Mucosa of rectum (tissue), 2 donors: Measurements from ENCODE around the gene ZNF26.

Experiments used
- H3K27ac ChIP-seq, 2 donors: one replicate each; pipeline ENCODE4 v1.7.0; 2013; ENCODE audit warnings: inconsistent platforms in 2 of 2, low read depth in 2 of 2, low read length in 2 of 2
- H3K27me3 ChIP-seq, 2 donors: one replicate each; pipeline ENCODE4 v1.7.0; 2013; ENCODE audit warnings: low read length in 2 of 2; ENCODE audit not compliant: control insufficient read depth in 2 of 2, insufficient read depth in 2 of 2
- H3K36me3 ChIP-seq, 2 donors: one replicate each; pipeline ENCODE4 v1.7.0; 2013; ENCODE audit warnings: low read length in 2 of 2; ENCODE audit not compliant: control insufficient read depth in 2 of 2, insufficient read depth in 2 of 2
- H3K4me1 ChIP-seq, 2 donors: one replicate each; pipeline ENCODE4 v1.7.0; 2013; ENCODE audit warnings: low read length in 2 of 2, mild to moderate bottlenecking in 1 of 2; ENCODE audit not compliant: control insufficient read depth in 2 of 2, insufficient read depth in 2 of 2
- H3K4me3 ChIP-seq, 2 donors: one replicate each; pipeline ENCODE4 v1.7.0; 2013; ENCODE audit warnings: low read length in 2 of 2
- H3K9ac ChIP-seq, 2 donors: one replicate each; pipeline ENCODE4 v1.7.0; 2013; ENCODE audit warnings: low read length in 2 of 2, low read depth in 1 of 2, mild to moderate bottlenecking in 1 of 2
- H3K9me3 ChIP-seq, 2 donors: one replicate each; pipeline ENCODE4 v1.7.0; 2013; ENCODE audit warnings: low read length in 2 of 2; ENCODE audit not compliant: control insufficient read depth in 2 of 2
- donor health status: healthy.
- donor health status: Normal muscosa, but diverticular disease.

The ZNF26 gene

DNA sequence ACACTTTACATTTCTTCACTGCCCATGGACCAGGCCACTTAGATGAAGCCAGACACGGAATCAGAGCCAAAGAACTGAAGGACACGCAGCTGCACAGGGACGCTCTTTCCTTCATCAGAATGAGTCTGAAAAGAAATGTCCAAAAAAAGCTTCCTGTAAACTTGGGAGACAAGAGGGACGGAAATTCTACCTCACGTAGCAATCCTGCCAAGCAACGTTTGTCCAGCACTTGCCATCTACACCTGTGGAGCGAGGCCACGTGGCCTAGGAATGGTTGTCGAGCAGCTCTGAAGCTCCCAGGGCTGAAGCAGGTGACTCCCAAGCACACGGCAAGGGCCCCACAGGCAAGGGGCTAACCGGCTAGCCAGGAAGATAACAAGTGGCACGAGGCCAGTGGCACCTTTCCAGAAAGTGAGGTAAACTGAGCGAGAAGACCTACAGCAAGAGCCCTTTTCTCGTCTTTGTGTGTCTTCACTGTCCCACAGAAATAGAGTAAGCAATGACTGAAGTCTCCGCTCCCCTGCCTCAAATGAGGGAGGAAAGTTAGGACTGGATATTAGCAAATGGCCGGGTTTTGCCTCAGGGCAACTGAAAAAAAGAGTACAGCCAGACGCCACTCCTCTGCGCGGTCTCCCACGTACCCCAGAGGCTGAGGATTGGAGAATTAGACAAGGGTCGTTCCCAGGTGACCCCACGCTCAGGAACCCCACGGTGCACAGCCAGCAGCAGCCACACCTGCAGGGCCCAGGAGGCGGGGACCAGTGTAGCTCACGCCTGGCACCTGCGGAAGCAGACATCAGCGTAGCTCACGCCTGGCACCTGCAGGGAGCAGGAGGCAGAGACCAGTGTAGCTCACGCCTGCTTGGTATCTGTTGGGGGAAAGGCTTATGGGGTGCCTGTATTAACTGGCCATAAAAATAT lies 37.8 kb upstream of the ZNF26 start:
- Histone ChIP-seq H3K9me3 (peaks cover 47 to 64% of the 10 kb centered on the region in 2 donors), H3K36me3 (peaks cover 56 to 60% of the 10 kb centered on the region in 2 donors), H3K27me3 (no peaks in the 10 kb centered on the region), H3K4me1 (no peaks in the 10 kb centered on the region), H3K4me3 (no peak overlapping the region), H3K27ac (no peak overlapping the region), H3K9ac (no peak overlapping the region)

DNA sequence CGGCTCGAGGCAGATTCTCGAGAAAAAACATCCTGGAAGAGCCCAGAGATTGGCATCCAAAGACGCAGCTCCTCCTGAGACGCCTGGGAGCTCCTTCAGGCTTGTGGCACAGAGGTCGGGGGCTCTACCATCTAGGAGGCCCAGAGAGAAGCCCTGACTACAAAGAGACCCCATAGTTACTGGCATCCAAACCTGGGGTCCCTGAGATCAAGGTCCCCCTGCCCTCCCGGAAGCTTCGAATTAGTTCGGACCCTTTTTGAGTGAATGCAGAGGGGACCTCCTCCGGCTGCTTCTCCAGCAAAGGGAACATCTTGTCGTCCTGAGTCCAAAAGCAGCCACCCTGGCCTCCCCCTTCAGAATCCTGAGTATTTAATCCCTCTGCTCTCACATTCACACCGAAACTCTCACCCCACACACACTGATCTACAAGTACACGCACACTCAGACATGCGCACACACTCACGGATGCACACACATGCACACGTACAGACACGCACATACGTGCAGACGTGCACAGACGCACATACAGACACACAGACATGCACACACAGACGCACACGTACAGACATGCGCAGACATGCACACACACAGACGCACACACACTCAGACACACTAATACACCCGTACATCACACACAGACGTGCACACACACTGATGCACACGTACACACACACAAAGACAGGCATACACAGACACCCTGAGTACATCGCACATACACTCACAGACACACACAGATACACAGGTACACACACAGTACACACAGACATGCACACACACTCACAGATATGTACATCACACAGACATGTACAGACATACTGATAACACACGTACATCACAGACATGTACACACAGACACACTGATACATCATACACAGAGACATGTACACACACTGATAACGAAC lies 36.0 kb upstream of the ZNF26 start:
- Histone ChIP-seq H3K27ac (no peak overlapping the region), H3K27me3 (no peaks in the 10 kb centered on the region), H3K9ac (no peak overlapping the region), H3K4me3 (peak overlapping the region; percentile 20 to 21), H3K9me3 (peaks cover 41 to 55% of the 10 kb centered on the region in 2 donors), H3K4me1 (peaks cover 3 to 6% of the 10 kb centered on the region in 2 donors), H3K36me3 (peaks cover 39 to 43% of the 10 kb centered on the region in 2 donors)

DNA sequence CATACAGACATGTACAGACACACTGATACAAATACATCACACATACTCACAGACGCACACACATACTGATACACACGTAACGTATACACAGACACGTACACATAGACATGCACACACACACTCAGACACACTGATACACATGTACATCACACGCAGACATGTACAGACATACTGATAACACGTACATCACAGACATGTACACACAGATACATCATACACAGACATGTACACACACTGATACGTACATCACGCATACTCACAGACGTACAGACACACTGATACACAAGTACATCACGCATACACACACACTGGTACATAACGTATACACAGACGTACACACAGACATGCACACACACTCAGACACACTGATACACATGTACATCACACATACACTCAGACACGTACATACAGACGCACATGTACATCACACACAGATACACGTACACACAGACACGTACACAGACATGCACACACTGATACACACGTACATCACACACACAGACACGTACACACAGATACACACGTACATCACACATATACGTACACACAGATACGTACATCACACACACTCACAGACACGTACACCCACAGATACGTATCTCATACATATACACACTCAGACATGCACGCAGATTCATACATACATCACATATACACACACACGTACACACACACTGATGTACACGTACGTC lies 35.2 kb upstream of the ZNF26 start:
- Histone ChIP-seq H3K9me3 (peaks cover 40 to 49% of the 10 kb centered on the region in 2 donors), H3K4me3 (peak overlapping the region in 1 of 2 donors; percentile 12), H3K9ac (no peak overlapping the region), H3K36me3 (peaks cover 32 to 36% of the 10 kb centered on the region in 2 donors), H3K27me3 (no peaks in the 10 kb centered on the region), H3K27ac (no peak overlapping the region), H3K4me1 (peaks cover 4 to 10% of the 10 kb centered on the region in 2 donors)

DNA sequence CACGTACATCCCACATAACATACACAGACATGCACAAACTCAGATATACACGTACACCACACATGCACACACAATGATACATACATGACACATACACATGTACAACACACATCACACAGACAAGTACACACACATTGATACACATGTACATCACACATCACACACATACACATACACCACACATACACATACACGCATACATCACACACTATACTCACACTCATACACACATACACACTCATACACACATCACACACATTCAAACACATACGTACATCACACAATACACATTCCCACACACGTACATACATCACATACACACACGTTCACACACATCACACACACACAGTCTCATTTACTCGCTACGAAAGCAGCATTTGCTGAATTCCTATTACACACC lies 34.5 kb upstream of the ZNF26 start:
- peaks cover 4 to 10% of the 10 kb centered on the region in 2 donors for H3K4me1 ChIP-seq
- H3K4me3 ChIP-seq: peak overlapping the region in 1 of 2 donors; percentile 27
- peaks cover 30 to 32% of the 10 kb centered on the region in 2 donors for H3K36me3 ChIP-seq
- H3K9ac ChIP-seq: no peak overlapping the region
- H3K27ac ChIP-seq: no peak overlapping the region
- peaks cover 40 to 42% of the 10 kb centered on the region in 2 donors for H3K9me3 ChIP-seq
- no peaks in the 10 kb centered on the region for H3K27me3 ChIP-seq

DNA sequence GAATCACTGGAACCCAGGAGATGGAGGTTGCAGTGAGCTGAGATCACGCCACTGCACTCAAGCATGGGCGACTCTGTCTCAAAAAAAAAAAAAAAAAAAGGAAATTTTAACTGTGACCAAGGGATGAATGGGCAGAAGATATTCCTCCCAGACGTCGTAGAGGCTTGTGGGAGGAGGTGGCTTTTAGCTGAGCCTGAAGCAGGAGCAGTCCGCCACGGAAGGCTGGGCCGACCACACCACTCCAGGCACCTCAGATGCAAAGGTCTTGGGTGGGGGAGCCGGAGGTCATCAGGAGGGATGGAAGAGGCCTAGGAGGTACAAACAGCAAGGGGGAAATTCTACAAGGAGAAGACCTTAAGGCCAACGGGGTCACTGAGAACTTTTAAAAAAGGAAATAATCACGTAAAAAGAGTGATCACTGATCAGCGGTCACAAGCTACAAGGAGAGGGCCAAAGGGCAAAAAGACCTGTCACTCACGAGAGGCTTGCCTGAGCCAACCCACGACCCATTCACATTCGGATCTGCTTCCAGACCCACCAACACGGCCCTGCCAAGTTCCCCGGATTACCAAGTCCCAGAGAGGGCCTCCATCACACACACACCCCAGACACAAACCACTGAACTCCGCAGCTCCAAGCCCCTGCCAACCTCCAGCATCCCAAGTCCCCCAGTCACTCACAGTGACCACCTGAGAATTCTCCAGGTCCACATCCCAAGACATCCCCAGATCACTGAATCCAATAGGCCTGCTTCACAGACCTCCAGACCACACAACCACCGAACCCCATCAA lies 33.6 kb upstream of the ZNF26 start:
- H3K9ac ChIP-seq: no peak overlapping the region
- H3K27ac ChIP-seq: no peak overlapping the region
- peaks cover 30 to 32% of the 10 kb centered on the region in 2 donors for H3K36me3 ChIP-seq
- H3K4me3 ChIP-seq: no peak overlapping the region
- peaks cover 4 to 10% of the 10 kb centered on the region in 2 donors for H3K4me1 ChIP-seq
- no peaks in the 10 kb centered on the region for H3K27me3 ChIP-seq
- peaks cover 39 to 40% of the 10 kb centered on the region in 2 donors for H3K9me3 ChIP-seq

DNA sequence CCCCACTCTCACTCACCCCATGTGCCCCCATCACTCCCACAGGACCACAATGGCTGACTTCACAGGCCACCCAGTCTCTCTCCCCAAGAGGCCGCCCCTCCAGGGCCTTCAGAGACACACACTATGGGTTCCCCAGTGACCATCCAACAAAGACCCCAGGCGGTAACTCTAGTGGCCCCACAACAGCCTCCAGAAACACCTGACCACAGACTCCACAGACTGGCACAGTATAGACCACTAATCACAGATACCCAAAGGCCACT lies 33.1 kb upstream of the ZNF26 start:
- H3K9me3 ChIP-seq: peaks cover 36 to 40% of the 10 kb centered on the region in 2 donors
- peaks cover 27 to 30% of the 10 kb centered on the region in 2 donors for H3K36me3 ChIP-seq
- H3K27me3 ChIP-seq: no peaks in the 10 kb centered on the region
- H3K27ac ChIP-seq: no peak overlapping the region
- no peak overlapping the region for H3K4me3 ChIP-seq
- H3K4me1 ChIP-seq: peaks cover 4 to 10% of the 10 kb centered on the region in 2 donors
- no peak overlapping the region for H3K9ac ChIP-seq

DNA sequence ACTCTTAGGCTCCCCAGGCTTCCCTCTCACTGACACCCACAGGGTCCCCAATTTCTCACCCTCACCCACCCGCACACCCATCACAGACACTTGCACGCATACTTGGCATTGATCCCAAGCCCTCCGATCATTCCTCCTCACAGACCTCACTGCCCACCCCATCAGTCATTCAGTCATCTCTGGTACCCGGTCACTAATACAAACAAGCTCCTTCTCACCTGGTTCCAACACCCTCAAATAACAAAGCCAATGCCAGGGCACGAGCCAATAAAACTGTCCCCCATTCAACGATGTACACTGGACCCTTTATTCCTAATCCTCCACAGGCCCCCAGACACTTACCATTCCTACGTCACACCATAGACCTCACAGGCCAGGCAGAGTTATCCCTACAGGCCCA lies 32.4 kb upstream of the ZNF26 start:
- H3K9ac ChIP-seq: no peak overlapping the region
- peaks cover 20 to 24% of the 10 kb centered on the region in 2 donors for H3K36me3 ChIP-seq
- no peaks in the 10 kb centered on the region for H3K27me3 ChIP-seq
- H3K27ac ChIP-seq: no peak overlapping the region
- no peak overlapping the region for H3K4me3 ChIP-seq
- peaks cover 4 to 10% of the 10 kb centered on the region in 2 donors for H3K4me1 ChIP-seq
- H3K9me3 ChIP-seq: peaks cover 30 to 33% of the 10 kb centered on the region in 2 donors

DNA sequence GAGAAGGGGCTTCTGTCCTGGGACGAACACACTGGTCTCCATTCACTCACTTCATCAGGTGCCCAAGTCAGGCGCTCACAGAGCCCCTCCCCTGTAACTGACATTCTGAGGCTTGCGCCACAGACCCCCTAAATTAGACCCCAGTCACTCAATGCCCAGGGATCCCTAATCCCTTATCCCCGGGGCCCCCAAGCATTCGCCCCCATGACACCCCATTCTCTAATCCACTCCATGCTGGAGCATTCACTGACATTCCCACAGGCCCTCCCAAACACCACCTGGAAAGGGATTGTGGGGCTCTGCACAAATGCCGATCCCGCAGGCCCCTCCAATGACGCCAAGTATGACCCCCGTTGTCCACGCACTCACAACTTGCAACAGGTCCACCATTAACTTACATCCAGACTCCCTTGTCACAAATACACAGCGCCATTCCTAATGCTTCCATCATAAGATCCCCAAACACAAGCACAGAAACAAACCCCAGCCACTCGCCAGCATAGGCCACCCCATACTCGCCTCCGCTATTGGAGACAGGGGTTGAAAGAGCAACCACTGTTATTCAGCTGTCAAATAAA lies 31.6 kb upstream of the ZNF26 start:
- Histone ChIP-seq H3K4me3 (peak overlapping the region; percentile 83 to 92), H3K27ac (no peak overlapping the region), H3K4me1 (peaks cover 4 to 10% of the 10 kb centered on the region in 2 donors), H3K9me3 (peaks cover 23 to 25% of the 10 kb centered on the region in 2 donors), H3K36me3 (peaks cover 13 to 17% of the 10 kb centered on the region in 2 donors), H3K9ac (no peak overlapping the region), H3K27me3 (no peaks in the 10 kb centered on the region)
